NCI-H128 (cell line): ENCODE measurements around the gene SAP30L.

Experiments
- DNase-seq: peaks from one replicate; lab custom pipeline; 2025; ENCODE audit not compliant: unreplicated experiment; lab: John Stamatoyannopoulos, UW

Gene SAP30L

GRCh38 chr5:154445422-154446194 lies at the start of gene SAP30L:
SAP30L (plus strand) TSS chr5:154445997; CDS start chr5:154446605, 608 bp downstream.
- DNase-seq = peak; percentile 62

- no peak for DNase-seq
Observed at GRCh38 chr5:154396128-154396527, 49.7 kb upstream of the SAP30L start.

- DNase-seq = peak; percentile 13
Observed at GRCh38 chr5:154397652-154398406, 48.0 kb upstream of the SAP30L start.

- DNase-seq = no peak
Observed at GRCh38 chr5:154400678-154401077, 45.1 kb upstream of the SAP30L start.

GRCh38 chr5:154401355-154401754 lies 44.4 kb upstream of the SAP30L start:
- no peak for DNase-seq

GRCh38 chr5:154401931-154402330 lies 43.9 kb upstream of the SAP30L start:
- no peak for DNase-seq

- no peak for DNase-seq
Observed at GRCh38 chr5:154402611-154403010, 43.2 kb upstream of the SAP30L start.

- DNase-seq = no peak
Observed at GRCh38 chr5:154403234-154403633, 42.6 kb upstream of the SAP30L start.

GRCh38 chr5:154403776-154404387 lies 41.9 kb upstream of the SAP30L start:
- no peak for DNase-seq

GRCh38 chr5:154405078-154405792 lies 40.6 kb upstream of the SAP30L start:
- peak; percentile 45 for DNase-seq

- DNase-seq = no peak
Observed at GRCh38 chr5:154406231-154406630, 39.6 kb upstream of the SAP30L start.

- DNase-seq = no peak
Observed at GRCh38 chr5:154406826-154407225, 39.0 kb upstream of the SAP30L start.

GRCh38 chr5:154408811-154409210 lies 37.0 kb upstream of the SAP30L start:
- DNase-seq = no peak

- DNase-seq = no peak
Observed at GRCh38 chr5:154409230-154409840, 36.5 kb upstream of the SAP30L start.

- DNase-seq = no peak
Observed at GRCh38 chr5:154410008-154410407, 35.8 kb upstream of the SAP30L start.

GRCh38 chr5:154410786-154411185 lies 35.0 kb upstream of the SAP30L start:
- no peak for DNase-seq

GRCh38 chr5:154411338-154411737 lies 34.5 kb upstream of the SAP30L start:
- no peak for DNase-seq

GRCh38 chr5:154412316-154412715 lies 33.5 kb upstream of the SAP30L start:
- no peak for DNase-seq

GRCh38 chr5:154412925-154413324 lies 32.9 kb upstream of the SAP30L start:
- no peak for DNase-seq

- no peak for DNase-seq
Observed at GRCh38 chr5:154415114-154415513, 30.7 kb upstream of the SAP30L start.

GRCh38 chr5:154418344-154418820 lies 27.4 kb upstream of the SAP30L start:
- DNase-seq = no peak
